ENCODE results near the gene RGMB.

RGMB gene

GRCh38 chr5:98784411-98784810 lies 10.9 kb downstream of the RGMB start:
- no peak for DNase-seq

GRCh38 chr5:98785244-98785643 lies 11.8 kb downstream of the RGMB start:
- no peak for DNase-seq

GRCh38 chr5:98786191-98786853 lies 12.9 kb downstream of the RGMB start:
- no peak for DNase-seq

- no peak for DNase-seq
Observed at GRCh38 chr5:98787131-98787719, 13.8 kb downstream of the RGMB start.

- DNase-seq, result no peak
Observed at GRCh38 chr5:98789029-98789428, 15.6 kb downstream of the RGMB start.

- no peak for DNase-seq
Observed at GRCh38 chr5:98791001-98791519, 17.6 kb downstream of the RGMB start.

GRCh38 chr5:98791898-98792580 lies 18.6 kb downstream of the RGMB start:
- no peak for DNase-seq

GRCh38 chr5:98793223-98793622 lies 19.8 kb downstream of the RGMB start:
- no peak for DNase-seq

- no peak for DNase-seq
Observed at GRCh38 chr5:98794001-98794400, 20.5 kb downstream of the RGMB start.

- DNase-seq, result no peak
Observed at GRCh38 chr5:98794414-98795080, 21.1 kb downstream of the RGMB start.

- DNase-seq, result no peak
Observed at GRCh38 chr5:98795243-98795642, 21.8 kb downstream of the RGMB start.

- peak in 2 of 56 donors; percentile 8 to 59 for DNase-seq
Observed at GRCh38 chr5:98796197-98796972, 22.9 kb downstream of the RGMB start.

GRCh38 chr5:98798371-98798770 lies 24.9 kb downstream of the RGMB start:
- no peak for DNase-seq

GRCh38 chr5:98798847-98799246 lies 25.4 kb downstream of the RGMB start:
- no peak for DNase-seq

- DNase-seq, result no peak
Observed at GRCh38 chr5:98804066-98804465, 30.6 kb downstream of the RGMB start.

- no peak for DNase-seq
Observed at GRCh38 chr5:98805070-98805469, 31.6 kb downstream of the RGMB start.

GRCh38 chr5:98807806-98808205 lies 34.3 kb downstream of the RGMB start:
- no peak for DNase-seq

GRCh38 chr5:98810206-98810605 lies 36.7 kb downstream of the RGMB start:
- DNase-seq, result no peak

GRCh38 chr5:98813755-98814154 lies 40.3 kb downstream of the RGMB start:
- DNase-seq, result no peak

- no peak for DNase-seq
Observed at GRCh38 chr5:98816582-98817222, 43.2 kb downstream of the RGMB start.
